ENCODE results near the gene FHIT.

FHIT gene

GRCh38 chr3:59746585-59746984 is 1504.7 kb downstream of the FHIT start:
- DNase-seq (ENCODE audit: insufficient read length, low spot score): no peak
- FAIRE-seq: no peak
- no peak for TF ChIP-seq CTCF (IDR thresholded peaks at IDR 0.05; ENCODE audit: insufficient read depth, missing control alignments)

- DNase-seq (ENCODE audit: insufficient read length, low spot score) (no peak), FAIRE-seq (no peak)
Measured at GRCh38 chr3:59737241-59737640, 1514.0 kb downstream of the FHIT start.

DNA sequence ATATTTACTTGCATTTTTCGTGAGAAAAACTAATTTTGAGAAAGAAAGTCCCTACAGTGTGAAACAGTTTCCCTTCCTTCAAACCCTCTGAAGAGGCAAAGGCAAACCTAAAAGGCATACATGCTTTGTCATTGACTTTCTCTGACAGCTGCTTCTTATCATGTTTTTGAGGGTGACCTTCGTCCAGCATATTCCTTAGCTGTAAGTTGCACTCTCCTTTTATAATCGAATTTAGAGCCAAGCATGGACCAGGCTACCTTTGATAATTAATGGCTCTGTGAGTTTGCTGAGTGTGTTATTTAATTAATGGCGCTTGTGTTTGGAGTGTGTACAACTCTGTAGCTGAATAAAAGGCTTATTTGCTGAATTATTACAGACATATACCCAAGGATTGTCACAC is 1517.2 kb downstream of the FHIT start:
- FAIRE-seq (no peak), DNase-seq (ENCODE audit: insufficient read length, low spot score) (no peak)
- TF ChIP-seq CTCF (IDR thresholded peaks at IDR 0.05; ENCODE audit: insufficient read depth, missing control alignments): no peak

More at GRCh38 chr3:59737241-59737640, 1514.0 kb downstream of the FHIT start:
- no peak for TF ChIP-seq CTCF (IDR thresholded peaks at IDR 0.05; ENCODE audit: insufficient read depth, missing control alignments)

DNA sequence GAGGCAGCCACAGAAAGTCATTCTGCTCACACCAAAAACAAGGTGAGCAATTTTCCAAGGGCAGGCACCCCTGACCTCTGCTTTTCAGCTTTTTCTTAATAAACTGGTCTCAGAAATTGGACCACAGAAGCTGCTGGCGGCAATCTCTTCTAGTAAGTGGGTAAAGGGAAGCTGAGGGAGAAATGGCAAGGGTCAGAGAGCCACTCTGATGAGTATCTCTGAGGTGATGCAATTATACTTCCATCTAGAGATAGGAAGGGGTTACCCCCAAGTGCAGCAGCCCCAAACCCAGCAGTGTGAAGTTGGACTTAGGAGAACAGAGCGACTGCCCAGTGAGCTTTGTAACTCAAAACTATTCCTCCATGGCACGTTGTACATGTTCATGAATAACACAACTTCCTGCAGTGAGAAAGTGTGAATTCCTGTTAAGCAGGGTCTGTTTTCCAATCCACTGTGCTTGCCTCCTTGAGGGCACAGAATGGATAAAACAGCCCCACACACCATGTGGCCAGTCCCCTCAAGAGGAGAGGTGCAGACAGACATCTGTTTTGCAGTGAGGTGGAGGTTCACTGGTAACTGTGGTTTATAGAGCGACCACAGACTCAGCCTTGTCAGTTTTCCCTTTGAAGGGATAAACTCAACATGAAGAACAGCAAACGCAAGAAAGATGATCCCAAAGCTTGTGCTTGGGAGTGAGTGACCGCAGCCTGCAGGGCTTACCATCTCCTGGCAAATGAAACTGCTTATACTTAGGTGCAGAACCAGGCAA is 1518.0 kb downstream of the FHIT start:
- FAIRE-seq (no peak), DNase-seq (ENCODE audit: insufficient read length, low spot score) (no peak)
- TF ChIP-seq CTCF (IDR thresholded peaks at IDR 0.05; ENCODE audit: insufficient read depth, missing control alignments): no peak

- no peak for DNase-seq (ENCODE audit: insufficient read length, low spot score)
- FAIRE-seq: no peak
- no peak for TF ChIP-seq CTCF (IDR thresholded peaks at IDR 0.05; ENCODE audit: insufficient read depth, missing control alignments)
Measured at GRCh38 chr3:59731943-59732342, 1519.3 kb downstream of the FHIT start.

GRCh38 chr3:59730591-59730990 is 1520.7 kb downstream of the FHIT start:
- no peak for TF ChIP-seq CTCF (IDR thresholded peaks at IDR 0.05; ENCODE audit: insufficient read depth, missing control alignments)
- DNase-seq (ENCODE audit: insufficient read length, low spot score) (no peak), FAIRE-seq (no peak)

DNA sequence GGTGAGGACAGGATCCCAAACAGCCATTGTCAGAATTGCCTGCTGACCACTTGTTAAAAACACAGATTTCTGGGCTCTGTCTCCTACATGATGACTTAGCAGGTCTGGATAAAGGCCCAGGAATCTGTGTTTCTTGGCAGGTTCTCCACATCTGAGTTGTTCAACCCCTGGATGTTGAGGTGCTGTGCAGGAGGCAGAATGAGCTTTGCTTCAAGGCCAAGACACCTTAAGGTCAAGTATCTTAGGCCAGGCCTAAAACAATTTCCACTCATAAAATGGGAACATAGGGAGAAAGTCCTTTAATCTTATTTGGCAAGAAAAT is 1522.7 kb downstream of the FHIT start:
- DNase-seq (ENCODE audit: insufficient read length, low spot score): no peak
- FAIRE-seq: no peak
- TF ChIP-seq CTCF (IDR thresholded peaks at IDR 0.05; ENCODE audit: insufficient read depth, missing control alignments): no peak

All from D721Med (cell line).